Body of pancreas (tissue), 4 donors: ENCODE results near the gene PNPLA5. TPM values are rescaled to one million over a fixed set of nuclear protein-coding genes. Genes with fewer than 3 reads are reported as not detected.

Experiments
- ATAC-seq: fragments of 150-250 bp; one replicate; pipeline ENCODE4 v1.9.1; 2016
- DNase-seq, 4 donors: peaks; one replicate each; pipeline ENCODE4 v3.0.0-alpha.2; 2019
- H3K27ac ChIP-seq, 4 donors: fragments of 200-600 bp; sonication (generic); 1 replicate in 3 of 4; 2 replicates in 1 of 4; pipeline versions ENCODE4 v1.5.1 to v1.6.1; 2016 to 2019; ENCODE audit warnings: mild to moderate bottlenecking in 1 of 4, mixed read lengths in 1 of 4, moderate library complexity in 1 of 4
- H3K27me3 ChIP-seq, 2 donors: fragments of 200-600 bp; sonication (generic); one replicate each; pipeline ENCODE4 v1.6.0; 2016; ENCODE audit warnings: mild to moderate bottlenecking in 1 of 2
- H3K36me3 ChIP-seq, 2 donors: fragments of 200-600 bp; sonication (generic); replicated peaks in 1 of 2; 2 replicates each; pipeline ENCODE4 v1.5.1; 2016; ENCODE audit warnings: low read depth in 2 of 2; ENCODE audit not compliant: insufficient read depth in 1 of 2
- H3K4me1 ChIP-seq: fragments of 200-600 bp; sonication (generic); one replicate; pipeline ENCODE4 v1.6.0; 2016
- H3K4me3 ChIP-seq, 2 donors: fragments of 200-600 bp; sonication (generic); 1 replicate in 1 of 2; 2 replicates in 1 of 2; pipeline ENCODE4 v1.5.1; 2016 to 2019
- H3K9me3 ChIP-seq, 3 donors: fragments of 200-600 bp; sonication (generic); 1 replicate in 2 of 3; 2 replicates in 1 of 3; pipeline ENCODE4 v1.5.1; 2016
- POLR2A ChIP-seq, 3 donors: fragments of 450-650 bp; IDR thresholded peaks; one replicate each; pipeline ENCODE4 v1.6.1; 2016; ENCODE audit warnings: antibody characterized with exemption in 3 of 3, mild to moderate bottlenecking in 2 of 3
- WGBS, 2 donors: methylation state at CpG; one replicate each; pipeline ENCODE4 v1.1.5; 2017; 5-methylcytosine and 5-hydroxymethylcytosine counted together
- intact Hi-C: fragments of 100-400 bp; cut with DNase I; formaldehyde crosslinking; loops from one replicate; pipeline ENCODE4 v1.15.1; 2023
- total RNA-seq, 2 donors: library from RNA; depleted of rRNA; stranded (reverse); fragments of >200 nt; gene quantifications; one replicate each; pipeline ENCODE4 v1.1.0, GENCODE V29; 2016
- TF ChIP-seq, protein P1 (sequence below), 7 experiments: fragments of 450-650 bp in 4 of 7; fragments of 200-600 bp in 3 of 7; sonication (generic) in 3 of 7; IDR thresholded peaks; one replicate each; pipeline ENCODE4 v1.5.1; 2016 to 2019; ENCODE audit warnings: antibody characterized with exemption in 7 of 7

Gene PNPLA5
- total RNA-seq, 2 donors from 2014 or later = not detected

DNA sequence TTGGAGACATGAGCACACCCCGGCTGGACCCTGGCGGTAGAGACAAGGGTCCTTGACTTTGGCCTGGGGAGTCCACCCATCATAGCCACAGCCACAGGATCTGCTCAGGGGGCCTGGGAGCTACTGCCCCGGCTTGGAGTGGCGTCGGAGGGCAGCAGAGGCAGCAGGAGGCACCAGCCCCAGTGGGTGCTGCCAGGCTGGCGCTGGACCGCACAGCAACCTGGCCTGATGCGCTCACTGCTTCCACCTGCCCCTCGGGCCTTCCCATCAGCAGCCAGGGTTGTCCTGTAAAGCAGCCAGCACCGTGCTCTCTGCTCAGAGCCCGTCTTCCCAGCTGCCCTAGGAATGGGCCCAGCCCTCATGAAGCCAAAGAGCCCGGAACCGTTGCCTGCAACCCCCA lies 51.4 kb downstream of the PNPLA5 start:
- TF ChIP-seq, protein P1, sequence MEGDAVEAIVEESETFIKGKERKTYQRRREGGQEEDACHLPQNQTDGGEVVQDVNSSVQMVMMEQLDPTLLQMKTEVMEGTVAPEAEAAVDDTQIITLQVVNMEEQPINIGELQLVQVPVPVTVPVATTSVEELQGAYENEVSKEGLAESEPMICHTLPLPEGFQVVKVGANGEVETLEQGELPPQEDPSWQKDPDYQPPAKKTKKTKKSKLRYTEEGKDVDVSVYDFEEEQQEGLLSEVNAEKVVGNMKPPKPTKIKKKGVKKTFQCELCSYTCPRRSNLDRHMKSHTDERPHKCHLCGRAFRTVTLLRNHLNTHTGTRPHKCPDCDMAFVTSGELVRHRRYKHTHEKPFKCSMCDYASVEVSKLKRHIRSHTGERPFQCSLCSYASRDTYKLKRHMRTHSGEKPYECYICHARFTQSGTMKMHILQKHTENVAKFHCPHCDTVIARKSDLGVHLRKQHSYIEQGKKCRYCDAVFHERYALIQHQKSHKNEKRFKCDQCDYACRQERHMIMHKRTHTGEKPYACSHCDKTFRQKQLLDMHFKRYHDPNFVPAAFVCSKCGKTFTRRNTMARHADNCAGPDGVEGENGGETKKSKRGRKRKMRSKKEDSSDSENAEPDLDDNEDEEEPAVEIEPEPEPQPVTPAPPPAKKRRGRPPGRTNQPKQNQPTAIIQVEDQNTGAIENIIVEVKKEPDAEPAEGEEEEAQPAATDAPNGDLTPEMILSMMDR (IDR thresholded peaks at IDR 0.05) = no peak
- no peak for TF ChIP-seq POLR2A (IDR thresholded peaks at IDR 0.05)
- Histone ChIP-seq H3K27me3 (no peaks in the 10 kb centered on the region), H3K9me3 (no peaks in the 10 kb centered on the region), H3K4me1 (no peaks in the 10 kb centered on the region), H3K36me3 (no peaks in the 10 kb centered on the region), H3K27ac (no peak overlapping the region), H3K4me3 (no peak overlapping the region)
- 84 to 87% methylated on average over 2 to 13 of the region's 13 CpGs for WGBS, 2 donors
- intact Hi-C loops = no loop called here
- ATAC-seq = no peak
- no peak for DNase-seq

DNA sequence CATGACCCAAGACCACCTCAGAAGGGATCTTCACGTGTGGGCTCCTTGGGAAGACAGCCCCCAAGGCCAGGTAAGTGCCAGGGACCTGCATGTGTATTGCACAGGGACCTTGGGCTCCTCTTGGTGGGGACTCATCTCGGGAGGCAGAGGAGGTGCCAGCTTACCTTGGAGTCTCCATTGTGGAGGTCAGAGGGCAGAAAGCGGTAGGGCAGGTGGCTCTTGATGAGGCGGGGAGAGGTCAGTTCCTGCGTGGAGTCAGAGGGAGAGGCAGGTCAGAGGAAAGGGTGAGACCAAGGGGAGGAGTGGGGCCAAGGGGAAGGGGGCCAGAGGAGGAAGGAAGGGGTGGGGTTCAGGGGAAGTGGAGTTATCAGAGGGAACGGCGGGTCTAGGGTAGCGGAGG lies 52.0 kb downstream of the PNPLA5 start:
- H3K9me3 ChIP-seq = no peaks in the 10 kb centered on the region
- TF ChIP-seq POLR2A (IDR thresholded peaks at IDR 0.05) = no peak
- TF ChIP-seq, protein P1 (IDR thresholded peaks at IDR 0.05) = no peak
- DNase-seq (no peak), ATAC-seq (no peak)
- intact Hi-C loops = no loop called here
- H3K27me3 ChIP-seq = no peaks in the 10 kb centered on the region
- no peaks in the 10 kb centered on the region for H3K4me1 ChIP-seq
- WGBS, 2 donors = 47 to 53% methylated on average over 8 of the region's 8 CpGs
- no peak overlapping the region for H3K27ac ChIP-seq
- H3K36me3 ChIP-seq = no peaks in the 10 kb centered on the region
- H3K4me3 ChIP-seq = no peak overlapping the region

DNA sequence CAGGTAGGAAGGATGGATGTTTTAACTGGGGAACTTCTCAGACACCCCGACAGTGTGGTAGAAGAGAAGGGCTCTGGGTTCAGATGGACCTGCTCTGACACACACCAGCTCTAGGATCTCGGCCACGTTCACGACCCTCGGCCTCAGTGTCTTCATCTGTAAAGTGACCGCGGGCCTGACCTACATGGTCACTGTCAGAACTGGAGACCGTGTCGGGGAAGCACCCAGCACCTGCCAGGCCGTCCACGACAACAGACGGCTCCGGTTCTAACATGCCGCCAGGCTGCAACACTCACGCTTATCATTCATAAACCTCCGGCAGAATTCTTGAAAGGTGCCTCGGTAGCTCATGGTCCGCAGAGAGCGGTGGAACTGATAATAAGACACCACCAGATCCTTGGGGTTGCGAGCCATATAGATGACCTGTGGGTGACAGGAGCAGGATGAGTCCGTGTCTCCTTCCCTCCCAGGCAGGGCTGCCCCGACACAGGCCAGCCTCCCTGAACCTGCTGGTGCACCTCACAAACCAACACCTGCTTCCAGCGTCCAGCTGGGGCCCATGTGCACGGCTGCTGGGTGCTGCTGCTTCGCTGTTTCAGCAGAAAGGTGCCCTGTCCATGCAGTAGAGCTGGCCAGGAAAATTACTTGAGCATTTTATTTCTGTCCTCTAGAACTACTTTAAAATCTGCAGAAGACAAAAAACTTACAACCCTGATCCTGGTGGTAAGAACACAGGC lies 53.1 kb downstream of the PNPLA5 start:
- WGBS, 2 donors = 84 to 86% methylated on average over 22 to 25 of the region's 25 CpGs

DNA sequence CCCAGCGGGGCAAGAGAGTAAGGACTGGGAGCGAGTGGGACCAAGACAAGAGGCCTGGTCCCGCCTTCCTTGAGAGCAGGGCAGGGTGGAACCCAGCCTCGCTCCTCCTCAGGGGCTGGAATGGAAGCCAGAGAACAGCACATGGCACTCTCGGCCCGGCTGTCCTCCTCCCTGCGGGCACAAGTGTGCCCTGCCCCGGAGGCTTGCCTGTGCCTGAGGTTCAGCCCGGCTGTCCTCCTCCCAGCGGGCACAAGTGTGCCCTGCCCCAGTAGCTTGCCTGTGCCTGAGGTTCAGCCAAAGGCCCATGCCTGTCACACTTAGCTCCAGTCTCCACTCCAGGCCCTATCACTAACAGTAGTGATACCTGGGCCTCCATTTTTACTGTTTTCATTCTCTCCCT lies 53.7 kb downstream of the PNPLA5 start:
- Histone ChIP-seq H3K36me3 (no peaks in the 10 kb centered on the region), H3K4me3 (no peak overlapping the region), H3K9me3 (no peaks in the 10 kb centered on the region), H3K27me3 (no peaks in the 10 kb centered on the region), H3K27ac (no peak overlapping the region), H3K4me1 (no peaks in the 10 kb centered on the region)
- WGBS, 2 donors = 66 to 86% methylated on average over 5 to 10 of the region's 10 CpGs
- ATAC-seq = no peak
- intact Hi-C loops = no loop called here
- no peak for TF ChIP-seq POLR2A (IDR thresholded peaks at IDR 0.05)
- TF ChIP-seq, protein P1 (IDR thresholded peaks at IDR 0.05) = no peak
- no peak for DNase-seq

More for the DNA sequence above, 53.1 kb downstream of the PNPLA5 start:
- H3K27ac ChIP-seq = no peak overlapping the region
- intact Hi-C loops = no loop called here
- H3K27me3 ChIP-seq = no peaks in the 10 kb centered on the region
- H3K9me3 ChIP-seq = no peaks in the 10 kb centered on the region
- ATAC-seq (no peak), DNase-seq (no peak)
- TF ChIP-seq POLR2A (IDR thresholded peaks at IDR 0.05) = no peak
- TF ChIP-seq, protein P1 (IDR thresholded peaks at IDR 0.05) = no peak
- H3K4me3 ChIP-seq = no peak overlapping the region
- H3K4me1 ChIP-seq = no peaks in the 10 kb centered on the region
- no peaks in the 10 kb centered on the region for H3K36me3 ChIP-seq

DNA sequence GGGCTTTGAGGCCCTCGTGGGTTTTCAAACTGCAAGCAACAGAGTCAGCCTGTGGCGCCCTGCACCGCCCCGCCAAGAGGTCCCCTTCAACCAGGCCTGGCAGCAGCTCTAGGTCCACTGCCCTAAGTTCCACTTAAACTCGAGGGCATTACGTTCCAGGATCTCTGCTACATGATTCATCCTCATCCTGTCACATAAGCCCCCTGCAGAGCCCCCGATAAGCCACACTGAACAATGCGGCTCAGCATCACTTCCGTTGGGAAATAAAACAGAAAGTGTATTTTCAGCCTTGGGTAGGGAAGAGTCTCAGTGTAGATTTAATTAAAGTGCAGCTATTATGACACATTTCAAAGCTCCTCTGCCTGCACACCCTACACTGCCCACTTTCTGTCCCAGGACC lies 54.1 kb downstream of the PNPLA5 start:
- ATAC-seq (no peak), DNase-seq (no peak)
- Histone ChIP-seq H3K27me3 (no peaks in the 10 kb centered on the region), H3K4me3 (no peak overlapping the region), H3K4me1 (no peaks in the 10 kb centered on the region), H3K36me3 (no peaks in the 10 kb centered on the region), H3K9me3 (no peaks in the 10 kb centered on the region), H3K27ac (no peak overlapping the region)
- intact Hi-C loops = no loop called here
- 59 to 66% methylated on average over 6 to 9 of the region's 9 CpGs for WGBS, 2 donors
- TF ChIP-seq POLR2A (IDR thresholded peaks at IDR 0.05) = no peak
- TF ChIP-seq, protein P1 (IDR thresholded peaks at IDR 0.05) = no peak
